ENCODE measurements around the gene RNF141. TPM values are rescaled to one million over a fixed set of nuclear protein-coding genes. Genes with fewer than 3 reads are reported as not detected.

The RNF141 gene
- polyA plus RNA-seq, 3 donors = 6.9 to 19.7 (median 13.9) TPM

DNA sequence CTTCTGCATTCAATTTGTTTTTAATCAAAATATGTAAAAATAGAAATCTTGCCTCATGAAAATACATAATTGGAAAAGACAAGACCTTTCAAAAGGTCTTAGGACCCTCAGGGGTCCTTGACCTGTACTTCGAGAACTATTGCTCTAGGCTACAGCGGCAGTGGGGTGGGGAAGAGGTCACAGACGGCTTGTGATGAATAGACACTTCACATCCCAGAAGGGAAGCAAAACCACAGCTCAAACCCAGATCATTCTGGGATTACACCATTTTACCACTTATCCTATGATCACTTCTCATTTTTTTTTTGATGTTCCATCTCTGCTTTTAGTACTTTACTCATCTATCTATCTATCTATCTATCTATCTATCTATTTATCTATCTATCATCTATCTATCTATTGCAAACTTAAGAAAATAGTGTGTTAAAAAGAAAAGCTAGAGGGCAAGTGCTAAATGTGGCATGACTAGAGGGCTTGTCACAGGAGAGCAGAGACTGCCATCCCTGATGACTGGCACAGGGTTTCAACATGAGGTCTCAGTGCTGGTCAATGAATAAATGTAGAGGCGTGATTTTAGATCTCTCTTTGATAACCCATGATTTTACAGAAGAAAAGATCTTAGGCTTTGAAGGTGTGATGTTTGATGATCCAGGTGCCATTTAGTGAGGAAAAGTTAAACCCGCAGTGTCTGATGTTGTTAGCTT is 37.1 kb downstream of the RNF141 start:
- H3K27ac ChIP-seq (ENCODE audit: low read depth, low read length) = no peak overlapping the region
- WGBS, 3 donors = 70 to 88% (median 78%) methylated on average over 5 of the region's 5 CpGs

DNA sequence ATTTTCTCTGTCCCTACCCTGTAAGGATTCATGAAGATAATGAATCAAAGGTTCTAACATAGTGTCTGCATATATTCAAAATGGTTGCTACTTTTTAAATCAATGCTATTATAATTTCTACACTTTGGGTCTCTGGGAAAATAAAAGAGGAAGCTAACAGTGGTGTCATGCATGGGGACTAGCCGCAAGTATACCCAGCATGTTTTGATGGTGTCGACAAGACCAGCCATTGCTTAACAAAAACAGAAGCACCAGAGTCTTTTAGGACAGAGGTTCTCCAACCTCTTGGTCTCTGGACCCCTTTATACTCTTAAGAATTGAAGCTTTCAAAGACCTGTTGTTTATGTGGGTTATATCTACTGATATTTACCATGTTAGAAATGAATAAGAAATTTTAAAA is 37.8 kb downstream of the RNF141 start:
- H3K27ac ChIP-seq (ENCODE audit: low read depth, low read length) = no peak overlapping the region
- WGBS, 3 donors = 63 to 94% (median 64%) methylated on average over 2 of the region's 2 CpGs

DNA sequence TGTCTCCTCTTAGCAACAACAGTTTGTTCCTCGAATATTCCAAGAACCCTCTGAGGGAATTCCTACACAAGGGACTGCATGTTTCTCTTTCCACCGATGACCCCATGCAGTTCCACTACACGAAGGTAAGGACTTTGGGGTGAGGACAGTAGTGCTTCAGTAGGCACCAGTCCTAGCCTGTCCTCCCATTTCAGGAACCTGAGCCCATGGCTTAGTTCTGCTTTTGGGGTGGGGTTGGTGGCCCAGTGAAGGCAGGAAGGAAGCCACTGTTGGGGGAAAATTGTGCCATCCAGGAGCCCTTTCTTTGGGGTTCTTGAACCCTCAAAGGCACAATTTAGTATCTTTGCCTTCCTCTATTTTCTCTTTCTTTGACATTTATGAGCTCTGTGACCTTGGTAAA is 38.2 kb downstream of the RNF141 start:
- H3K27ac ChIP-seq (ENCODE audit: low read depth, low read length) = no peak overlapping the region
- WGBS, 3 donors = 63 to 90% (median 74%) methylated on average over 3 of the region's 3 CpGs

DNA sequence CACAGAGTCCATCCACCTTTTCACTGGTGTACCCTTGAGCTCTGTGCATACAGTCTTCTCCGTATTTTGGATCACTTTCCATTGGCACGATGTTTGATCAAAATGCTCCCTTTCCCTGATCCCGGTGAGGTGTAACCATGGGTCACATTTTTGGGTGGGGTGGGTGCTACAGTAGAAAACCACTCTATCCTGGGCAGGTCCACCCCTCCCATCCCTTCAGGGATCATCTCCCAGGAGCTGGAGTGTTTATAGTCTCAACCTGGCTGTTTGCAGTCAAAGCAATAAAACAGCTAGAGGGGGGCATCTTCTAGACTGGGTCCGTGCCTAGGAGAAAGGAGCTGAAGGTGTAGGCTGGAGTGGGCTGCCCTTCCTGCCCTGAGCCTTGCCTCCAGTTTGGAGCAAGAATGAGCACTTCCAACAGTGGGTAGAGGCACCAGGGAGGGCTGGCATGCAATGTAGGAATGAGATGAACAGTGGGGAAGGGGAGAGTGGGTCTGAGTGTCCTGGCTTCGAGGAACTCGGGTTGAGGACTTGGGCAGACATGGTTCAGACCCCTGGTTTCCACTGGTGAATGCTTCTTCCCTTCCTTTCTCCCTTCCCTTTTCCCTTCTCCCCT is 38.8 kb downstream of the RNF141 start:
- H3K27ac ChIP-seq (ENCODE audit: low read depth, low read length) = no peak overlapping the region
- WGBS, 3 donors = 89 to 95% (median 91%) methylated on average over 6 of the region's 6 CpGs

DNA sequence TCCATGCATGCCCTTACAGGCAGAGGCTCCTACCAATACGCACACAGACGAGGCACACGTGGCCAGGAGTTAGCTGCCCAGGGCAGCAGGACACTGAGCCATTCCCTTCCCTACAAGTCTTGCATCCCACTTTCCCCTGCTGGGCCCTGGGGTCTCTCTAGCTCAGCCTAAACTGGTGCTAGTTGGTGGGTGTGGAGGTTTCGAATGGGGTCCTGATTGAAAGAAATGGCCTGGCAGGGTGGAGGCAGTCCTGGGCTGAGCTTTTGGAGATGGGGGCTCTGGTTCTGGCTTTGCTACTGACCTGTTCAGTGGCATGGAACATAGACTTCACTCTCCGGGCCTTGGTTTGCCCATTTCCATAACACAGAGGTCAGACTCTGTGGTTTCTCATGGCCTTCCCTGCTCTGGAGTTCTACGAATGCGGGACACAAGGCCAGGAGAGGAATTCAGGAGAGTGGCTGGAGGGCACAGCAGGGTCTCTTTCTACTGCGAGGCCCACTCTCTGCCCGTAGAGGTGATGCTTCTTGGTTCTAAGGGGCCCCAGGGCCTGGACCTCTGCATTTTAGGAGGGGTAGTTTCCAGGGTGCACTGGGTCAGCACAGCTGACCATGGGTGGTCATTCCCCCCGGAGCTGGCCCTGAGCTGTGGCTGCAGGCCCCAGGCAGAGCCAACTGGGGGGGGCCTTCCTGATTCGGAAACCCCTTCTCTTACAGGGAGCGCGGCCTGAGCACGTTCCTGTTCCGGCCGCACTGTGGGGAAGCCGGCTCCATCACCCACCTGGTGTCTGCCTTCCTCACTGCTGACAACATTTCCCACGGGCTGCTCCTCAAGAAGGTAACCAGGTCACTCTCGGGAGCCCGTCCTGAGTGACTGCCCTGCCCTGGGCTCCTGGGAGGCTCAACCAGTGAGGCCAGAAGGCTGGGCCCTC is 40.0 kb downstream of the RNF141 start:
- H3K27ac ChIP-seq (ENCODE audit: low read depth, low read length) = no peak overlapping the region
- WGBS, 3 donors = 89 to 93% (median 93%) methylated on average over 20 of the region's 20 CpGs

DNA sequence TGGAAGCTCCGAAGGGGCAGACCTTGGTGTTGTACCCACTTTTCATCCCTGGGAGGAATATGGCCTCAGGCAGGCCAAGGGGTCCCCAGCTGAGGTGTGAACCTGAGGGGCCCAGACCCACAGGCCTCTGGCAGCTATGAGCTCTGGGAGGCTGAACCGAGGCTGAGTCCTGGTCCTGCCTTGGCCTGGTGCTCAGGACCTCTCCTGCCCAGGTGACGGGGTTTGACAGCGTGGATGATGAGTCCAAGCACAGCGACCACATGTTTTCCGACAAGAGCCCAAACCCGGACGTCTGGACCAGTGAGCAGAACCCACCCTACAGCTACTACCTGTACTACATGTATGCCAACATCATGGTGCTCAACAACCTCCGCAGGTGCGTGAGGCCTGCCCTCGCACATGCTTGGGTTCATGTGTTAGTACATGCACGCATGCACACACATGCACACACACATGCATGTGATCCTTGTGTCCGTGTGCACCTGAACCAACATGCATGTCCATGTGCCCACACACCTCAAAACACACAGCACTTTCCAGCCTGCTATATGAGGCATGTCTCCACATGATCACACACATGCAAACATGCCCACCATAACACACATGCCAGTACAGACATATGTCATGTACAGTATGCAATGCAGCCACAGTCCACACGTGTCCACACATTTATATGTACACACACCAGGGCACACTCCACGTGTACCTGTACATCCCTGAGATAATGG is 40.9 kb downstream of the RNF141 start:
- H3K27ac ChIP-seq (ENCODE audit: low read depth, low read length) = no peak overlapping the region
- WGBS, 3 donors = 93 to 94% (median 94%) methylated on average over 15 of the region's 15 CpGs

DNA sequence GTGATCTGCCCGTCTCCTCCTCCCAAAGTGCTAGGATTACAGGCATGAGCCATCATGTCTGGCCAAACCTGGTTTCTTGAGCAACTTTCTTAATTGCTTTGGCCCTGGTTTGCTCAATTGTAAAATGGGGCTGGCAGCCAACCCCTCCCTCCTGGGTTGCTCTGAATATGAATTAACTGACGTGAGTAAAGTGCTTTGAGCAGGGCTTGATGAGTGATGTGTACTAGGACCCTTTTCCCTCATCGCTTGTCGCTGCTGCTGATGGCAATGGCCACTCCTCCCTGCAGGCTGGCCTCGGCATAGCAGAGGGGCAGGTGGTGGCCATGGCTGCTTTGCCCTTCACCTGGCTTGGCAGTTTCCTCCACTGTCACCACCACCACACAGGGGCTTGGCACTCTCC is 41.5 kb downstream of the RNF141 start:
- 78 to 91% (median 79%) methylated on average over 5 of the region's 5 CpGs for WGBS, 3 donors
- no peak overlapping the region for H3K27ac ChIP-seq (ENCODE audit: low read depth, low read length)

DNA sequence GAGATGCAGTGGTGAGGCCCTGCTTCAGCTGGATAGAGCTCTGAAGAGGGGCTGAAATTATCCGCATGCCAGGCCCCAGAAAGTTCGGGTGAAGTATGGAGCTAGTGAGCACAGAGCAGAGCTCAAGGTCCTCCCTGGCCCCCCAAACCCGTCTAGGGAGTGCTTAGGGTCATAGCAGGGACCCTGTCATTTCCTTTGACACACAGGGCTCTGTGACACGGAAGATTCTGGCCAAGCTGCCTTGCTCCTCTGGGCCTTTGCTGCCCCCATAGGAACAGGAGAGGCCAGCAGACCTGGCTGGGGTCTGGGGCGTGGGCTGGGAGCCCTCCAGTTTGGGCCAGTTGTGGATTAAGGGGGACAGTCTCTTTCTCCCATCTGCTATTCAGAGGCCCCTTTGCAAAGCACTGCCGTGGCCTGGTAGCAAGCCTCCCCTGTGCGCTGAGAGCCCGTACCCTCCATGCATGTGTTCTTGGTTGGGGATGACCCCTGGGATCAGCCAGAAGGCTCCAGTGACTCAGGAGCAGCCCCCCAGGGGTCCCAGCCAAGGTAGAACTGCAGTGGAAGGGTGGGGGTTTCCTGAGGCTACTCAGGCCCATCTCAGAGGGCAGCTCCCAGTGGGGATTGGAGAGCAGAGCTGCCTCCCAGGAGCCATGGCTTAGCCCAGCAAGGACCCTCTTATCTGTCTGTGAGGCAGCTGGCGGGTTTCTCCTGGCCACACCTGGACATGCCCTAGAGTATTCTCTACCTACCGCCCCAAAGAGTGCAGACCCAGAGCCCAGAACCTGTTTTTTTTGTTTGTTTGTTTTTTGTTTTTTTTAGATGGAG is 42.3 kb downstream of the RNF141 start:
- H3K27ac ChIP-seq (ENCODE audit: low read depth, low read length) = no peak overlapping the region
- 80 to 93% (median 89%) methylated on average over 10 of the region's 10 CpGs for WGBS, 3 donors

DNA sequence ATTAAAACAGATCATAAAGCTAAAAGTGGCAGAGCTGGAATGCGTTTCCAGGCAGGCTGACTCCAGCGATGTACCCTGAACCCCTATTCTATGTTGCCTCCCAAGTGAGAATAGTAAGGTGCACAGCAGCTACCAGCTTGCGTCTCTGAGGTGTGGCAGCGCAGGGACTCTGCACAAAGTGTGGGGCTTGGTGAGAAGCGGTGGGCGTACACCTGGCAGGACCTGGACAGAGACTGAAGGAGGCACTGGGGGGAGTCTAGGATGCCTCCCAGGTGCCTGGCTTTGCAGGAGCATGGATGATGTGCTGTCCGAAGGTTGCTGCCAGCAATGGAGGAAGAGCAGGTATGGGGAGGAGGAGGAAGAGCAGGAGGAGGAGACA is 43.0 kb downstream of the RNF141 start:
- WGBS, 3 donors = 90 to 97% (median 96%) methylated on average over 7 of the region's 7 CpGs
- H3K27ac ChIP-seq (ENCODE audit: low read depth, low read length) = no peak overlapping the region

DNA sequence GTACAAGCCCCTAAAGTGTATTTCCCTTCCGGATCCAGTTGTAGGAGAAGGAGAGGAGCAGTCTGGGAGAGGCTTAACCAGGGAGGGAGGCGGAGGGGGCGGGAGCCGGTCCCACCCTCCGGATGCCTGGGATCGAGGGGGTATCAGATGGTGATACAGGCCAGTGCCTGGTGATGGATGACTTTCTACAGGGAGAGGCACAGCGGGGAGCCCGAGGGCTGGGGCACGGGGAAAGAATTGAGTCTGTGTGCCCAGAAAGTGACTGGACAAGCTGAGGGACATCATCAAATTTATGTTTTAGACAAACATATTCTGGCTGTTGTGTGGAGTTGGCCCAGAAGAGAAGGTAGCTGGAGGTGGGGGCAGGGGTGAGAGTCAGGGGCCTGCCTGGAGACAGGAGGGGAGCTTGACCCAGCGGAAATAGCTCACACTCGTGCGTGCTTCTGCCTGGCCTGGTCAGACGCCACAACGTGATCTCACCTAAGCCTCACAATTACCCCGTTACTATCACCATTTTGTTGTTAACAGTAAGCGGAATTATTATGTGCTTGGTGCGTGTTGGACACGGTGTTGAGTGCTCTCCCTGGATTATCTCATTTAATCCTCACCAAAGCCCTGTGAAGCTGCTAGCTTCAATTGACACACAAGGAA is 43.5 kb downstream of the RNF141 start:
- H3K27ac ChIP-seq (ENCODE audit: low read depth, low read length) = no peak overlapping the region
- 83 to 91% (median 89%) methylated on average over 18 of the region's 18 CpGs for WGBS, 3 donors

DNA sequence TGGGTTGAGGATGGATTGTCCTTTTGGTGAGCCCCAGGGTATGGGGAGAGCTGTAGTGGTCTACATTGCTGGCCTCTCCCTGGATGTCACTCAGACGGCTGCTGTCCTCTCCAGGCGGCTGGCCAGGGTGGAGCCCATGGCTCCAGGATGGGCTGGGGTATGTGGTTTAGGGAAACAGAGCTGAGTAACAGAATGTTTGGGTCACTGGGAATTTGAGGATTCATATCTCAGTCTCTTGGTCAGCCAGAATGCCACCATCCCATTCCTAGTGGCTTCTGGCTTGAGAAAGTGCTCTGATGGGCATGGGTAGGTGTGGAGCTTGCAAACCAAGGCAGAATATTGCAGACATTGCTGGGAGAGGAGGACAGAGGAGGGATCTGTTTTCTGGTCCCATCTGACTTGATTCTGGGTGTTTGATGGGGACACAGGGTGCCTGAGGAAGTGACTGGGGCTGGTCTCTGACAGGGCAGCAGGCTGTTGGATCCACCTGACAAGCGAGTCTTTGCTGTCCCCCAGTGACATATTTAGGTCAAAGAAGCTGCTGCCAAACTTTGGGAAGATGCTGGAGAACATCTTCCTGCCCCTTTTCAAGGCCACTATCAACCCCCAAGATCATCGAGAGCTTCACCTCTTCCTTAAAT is 44.6 kb downstream of the RNF141 start:
- 93 to 96% (median 94%) methylated on average over 4 of the region's 4 CpGs for WGBS, 3 donors
- H3K27ac ChIP-seq (ENCODE audit: low read depth, low read length) = no peak overlapping the region

DNA sequence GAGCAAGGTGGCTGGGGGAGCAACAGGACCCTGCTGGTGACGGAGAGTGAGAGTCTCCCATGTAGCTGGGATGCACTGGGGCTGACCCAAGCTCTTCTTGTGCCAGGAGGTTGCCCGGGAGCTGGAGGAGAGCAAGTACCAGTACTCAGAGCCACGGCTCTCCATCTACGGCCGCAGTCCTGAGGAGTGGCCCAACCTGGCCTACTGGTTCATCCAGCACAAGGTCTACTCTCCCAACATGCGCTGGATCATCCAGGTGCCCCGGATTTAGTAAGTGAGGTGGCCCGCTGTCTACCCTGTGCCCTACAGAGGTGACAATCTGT is 45.6 kb downstream of the RNF141 start:
- 95 to 97% (median 96%) methylated on average over 8 of the region's 8 CpGs for WGBS, 3 donors
- no peak overlapping the region for H3K27ac ChIP-seq (ENCODE audit: low read depth, low read length)

DNA sequence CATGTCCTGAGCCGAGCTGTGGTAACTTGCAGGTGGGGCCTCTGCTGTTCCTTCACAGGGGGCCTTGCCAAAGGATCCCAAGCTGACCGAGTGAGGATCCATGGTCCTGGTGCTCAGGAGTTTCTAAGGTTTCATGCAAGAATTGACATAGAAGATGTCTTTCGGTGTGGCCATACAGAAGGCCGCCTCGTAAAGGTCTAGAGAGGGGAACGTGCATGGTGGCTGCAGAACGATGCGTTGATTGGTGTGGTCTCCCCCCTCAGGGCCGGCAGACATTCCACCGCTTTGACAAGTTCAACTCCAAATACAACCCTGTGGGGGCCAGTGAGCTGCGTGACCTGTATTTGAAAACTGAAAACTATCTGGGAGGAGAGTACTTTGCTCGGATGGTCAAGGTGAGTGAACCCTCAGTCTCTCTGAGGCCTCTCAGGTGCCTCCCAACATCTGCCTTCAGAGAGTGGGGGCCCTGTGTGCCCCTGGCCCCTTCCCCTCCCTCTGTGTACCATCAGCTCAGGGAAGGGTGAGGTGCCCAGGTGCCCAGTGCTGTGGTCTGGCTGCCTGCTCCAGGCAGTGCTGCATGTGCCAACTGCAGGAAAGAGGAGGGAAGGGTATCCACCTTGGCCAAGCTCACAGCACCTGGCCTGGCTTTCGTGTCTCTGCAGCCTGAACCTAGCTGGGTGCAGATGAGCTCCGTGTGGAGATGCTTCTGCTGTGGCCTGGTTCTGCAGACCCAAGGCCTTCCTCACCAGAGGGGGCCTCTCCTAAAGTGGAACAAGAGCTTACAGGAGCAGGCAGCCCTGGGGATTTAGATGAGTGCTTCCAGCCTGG is 46.1 kb downstream of the RNF141 start:
- WGBS, 3 donors = 90 to 97% (median 95%) methylated on average over 14 of the region's 14 CpGs
- no peak overlapping the region for H3K27ac ChIP-seq (ENCODE audit: low read depth, low read length)

DNA sequence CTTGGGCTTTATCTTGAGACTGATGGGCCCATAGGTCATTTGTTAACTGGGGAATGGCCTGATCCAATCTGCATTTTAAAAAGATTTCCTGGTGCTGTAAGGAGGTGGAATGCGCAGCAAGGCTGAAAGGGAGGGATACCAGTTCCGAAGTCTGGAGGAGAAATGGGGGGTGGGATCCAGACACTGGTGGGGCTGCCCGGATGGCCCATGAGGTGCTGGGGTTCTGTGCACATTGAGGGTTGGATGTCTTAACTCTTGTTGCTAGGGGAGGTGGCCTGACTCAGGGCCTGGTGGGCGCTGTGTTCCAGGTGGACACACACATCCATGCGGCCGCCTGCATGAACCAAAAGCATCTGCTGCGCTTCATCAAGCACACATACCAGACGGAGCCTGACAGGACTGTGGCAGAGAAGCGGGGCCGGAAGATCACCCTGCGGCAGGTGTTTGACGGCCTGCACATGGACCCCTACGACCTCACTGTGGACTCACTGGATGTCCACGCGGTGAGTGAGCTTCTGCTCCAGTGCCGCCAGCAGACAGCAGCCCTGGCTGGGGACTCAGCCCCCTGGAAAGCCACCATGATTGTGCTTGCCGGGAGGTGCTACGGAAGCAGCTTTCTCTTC is 47.8 kb downstream of the RNF141 start:
- WGBS, 3 donors = 94 to 98% (median 96%) methylated on average over 18 of the region's 18 CpGs
- no peak overlapping the region for H3K27ac ChIP-seq (ENCODE audit: low read depth, low read length)

DNA sequence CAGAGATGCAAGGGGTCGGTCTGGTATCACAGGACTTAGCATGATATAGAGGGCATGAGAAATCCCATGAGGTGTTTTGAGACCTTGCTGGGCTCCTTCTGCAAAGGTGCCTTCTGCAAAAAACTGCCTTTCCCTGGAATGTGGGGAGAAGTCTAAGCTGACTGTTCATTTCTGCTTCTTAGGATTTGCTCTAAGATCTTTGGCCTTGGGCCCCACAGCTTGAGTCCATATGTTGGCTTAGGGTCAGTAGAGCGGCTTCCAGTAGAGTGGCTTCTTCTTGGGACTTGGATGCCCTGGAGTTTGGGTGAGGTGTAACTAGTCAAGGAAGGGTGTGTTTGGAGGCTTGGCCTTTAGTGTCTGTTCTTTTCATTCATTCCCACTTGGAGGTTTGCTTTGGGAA is 48.9 kb downstream of the RNF141 start:
- 92 to 99% (median 98%) methylated on average over 2 of the region's 2 CpGs for WGBS, 3 donors
- no peak overlapping the region for H3K27ac ChIP-seq (ENCODE audit: low read depth, low read length)
